T1000 (cell line): ENCODE data around the gene WFDC5.
"Not testable (repeated sequence)": the region's sequence is repeated elsewhere in the genome, so short reads cannot be mapped to it uniquely, and the experiment has no call there.

ENCODE experiments used
- DNase-seq: peaks from one replicate; lab custom pipeline; 2025; ENCODE audit warnings: mixed read lengths; lab: John Stamatoyannopoulos, UW

WFDC5 gene

GRCh38 chr20:45087814-45088213, 27.2 kb downstream of the WFDC5 start:
- no peak for DNase-seq

GRCh38 chr20:45087097-45087790, 27.7 kb downstream of the WFDC5 start:
- no peak for DNase-seq

- DNase-seq, result no peak
Measured at GRCh38 chr20:45085867-45086266, 29.1 kb downstream of the WFDC5 start.

GRCh38 chr20:45085289-45085688, 29.7 kb downstream of the WFDC5 start:
- DNase-seq, result no peak

GRCh38 chr20:45083127-45083526, 31.8 kb downstream of the WFDC5 start:
- no peak for DNase-seq

- no peak for DNase-seq
Measured at GRCh38 chr20:45082468-45082867, 32.5 kb downstream of the WFDC5 start.

- no peak for DNase-seq
Measured at GRCh38 chr20:45080867-45081624, 33.9 kb downstream of the WFDC5 start.

GRCh38 chr20:45077559-45077958, 37.4 kb downstream of the WFDC5 start:
- DNase-seq, result no peak

GRCh38 chr20:45073221-45073620, 41.8 kb downstream of the WFDC5 start:
- DNase-seq, result no peak

GRCh38 chr20:45072066-45072465, 42.9 kb downstream of the WFDC5 start:
- DNase-seq, result no peak

- no peak for DNase-seq
Measured at GRCh38 chr20:45070932-45071632, 43.9 kb downstream of the WFDC5 start.

- no peak for DNase-seq
Measured at GRCh38 chr20:45069261-45069660, 45.7 kb downstream of the WFDC5 start.

GRCh38 chr20:45067558-45067957, 47.4 kb downstream of the WFDC5 start:
- peak; percentile 21 for DNase-seq

GRCh38 chr20:45067087-45067486, 47.9 kb downstream of the WFDC5 start:
- no peak for DNase-seq

- DNase-seq, result no peak
Measured at GRCh38 chr20:45066372-45066771, 48.6 kb downstream of the WFDC5 start.

GRCh38 chr20:45064812-45065211, 50.2 kb downstream of the WFDC5 start:
- no peak for DNase-seq

- not testable (repeated sequence) for DNase-seq
Measured at GRCh38 chr20:45063107-45063506, 51.9 kb downstream of the WFDC5 start.

GRCh38 chr20:45061244-45061643, 53.7 kb downstream of the WFDC5 start:
- peak; percentile 76 for DNase-seq

- DNase-seq, result no peak
Measured at GRCh38 chr20:45060294-45060693, 54.7 kb downstream of the WFDC5 start.
